DOHH2 (cell line): ENCODE measurements around the gene LRRTM2.

Experiments
- H3F3A ChIP-seq: fragments of 200-600 bp; sonication (generic), shearing (Covaris generic); 2 replicates; pipeline ENCODE4 v1.6.0; 2016; ENCODE audit warnings: antibody characterized with exemption, mild to moderate bottlenecking; ENCODE audit not compliant: control insufficient read depth, insufficient read depth
- H3K27ac ChIP-seq: fragments of 200-600 bp; sonication (generic); 2 replicates; pipeline ENCODE4 v1.5.1; 2014; ENCODE audit warnings: low read depth, mild to moderate bottlenecking, low read length, moderate library complexity
- H3K27me3 ChIP-seq: fragments of 200-600 bp; sonication (generic); 2 replicates; pipeline ENCODE4 v1.6.1; 2014; ENCODE audit warnings: mild to moderate bottlenecking, low read length, mixed read lengths; ENCODE audit not compliant: control insufficient read depth
- H3K36me3 ChIP-seq: fragments of 200-600 bp; sonication (generic); 2 replicates; pipeline ENCODE4 v1.6.1; 2014; ENCODE audit warnings: mild to moderate bottlenecking, low read length, moderate library complexity, mixed read lengths; ENCODE audit not compliant: control insufficient read depth
- H3K4me1 ChIP-seq: fragments of 200-600 bp; sonication (generic); 2 replicates; pipeline ENCODE4 v1.6.1; 2014; ENCODE audit warnings: mild to moderate bottlenecking, low read length, mixed read lengths; ENCODE audit not compliant: control insufficient read depth
- H3K4me2 ChIP-seq: fragments of 200-600 bp; sonication (generic); 2 replicates; pipeline ENCODE4 v1.6.0; 2014; ENCODE audit warnings: mild to moderate bottlenecking, low read length, moderate library complexity
- H3K4me3 ChIP-seq: fragments of 200-600 bp; sonication (generic); 2 replicates; pipeline ENCODE4 v1.5.1; 2014; ENCODE audit warnings: mild to moderate bottlenecking, low read length, mixed read lengths
- H3K79me2 ChIP-seq: fragments of 200-600 bp; sonication (generic); 2 replicates; pipeline ENCODE4 v1.6.1; 2014; ENCODE audit warnings: mild to moderate bottlenecking, low read length, mixed read lengths; ENCODE audit not compliant: control insufficient read depth
- H3K9me2 ChIP-seq: fragments of 200-600 bp; sonication (generic); replicated peaks from 2 replicates; pipeline ENCODE4 v1.6.1; 2014; ENCODE audit warnings: mild to moderate bottlenecking, low read length, mixed read lengths; ENCODE audit not compliant: control insufficient read depth
- H3K9me3 ChIP-seq: fragments of 200-600 bp; sonication (generic); 2 replicates; pipeline ENCODE4 v1.6.1; 2014; ENCODE audit warnings: antibody characterized with exemption, low read length, mixed read lengths; ENCODE audit not compliant: control insufficient read depth, insufficient read depth
- H4K20me1 ChIP-seq: fragments of 200-600 bp; sonication (generic); 2 replicates; pipeline ENCODE4 v1.6.0; 2014; ENCODE audit warnings: low read depth, mild to moderate bottlenecking, antibody characterized with exemption, low read length, moderate library complexity; ENCODE audit not compliant: control insufficient read depth, insufficient read depth
- CTCF ChIP-seq: fragments of 200-600 bp; sonication (generic); IDR thresholded peaks from one replicate; pipeline ENCODE4 v1.5.1; 2014; ENCODE audit warnings: antibody characterized with exemption, mild to moderate bottlenecking, low read depth, low read length; ENCODE audit not compliant: poor library complexity, severe bottlenecking
- EZH2phosphoT487 ChIP-seq: fragments of 200-600 bp; sonication (generic); IDR thresholded peaks from 2 replicates; pipeline ENCODE4 v1.6.1; 2017; ENCODE audit warnings: borderline replicate concordance, mild to moderate bottlenecking, antibody characterized with exemption, low read length, moderate library complexity, mixed read lengths

LRRTM2 gene

GRCh38 chr5:138878437-138879235, 3.5 kb upstream of the LRRTM2 start:
- Histone ChIP-seq H3K9me2 (no peaks in the 10 kb centered on the region), H3K27ac (no peak overlapping the region), H3K27me3 (no peaks in the 10 kb centered on the region), H3K4me2 (no peak overlapping the region), H3K36me3 (no peaks in the 10 kb centered on the region), H3K9me3 (no peaks in the 10 kb centered on the region), H3K4me1 (0 out of 2 replicates have a peak, but pooled peaks cover 3% of the 10 kb centered on the region), H3F3A (no peaks in the 10 kb centered on the region), H3K4me3 (no peak overlapping the region), H3K79me2 (no peaks in the 10 kb centered on the region), H4K20me1 (0 out of 2 replicates have a peak, but pooled peaks cover 6% of the 10 kb centered on the region)
- no peak for TF ChIP-seq EZH2phosphoT487
- no peak for TF ChIP-seq CTCF

GRCh38 chr5:138876811-138877210, 1.7 kb upstream of the LRRTM2 start:
- H3K4me3 ChIP-seq, result no peak overlapping the region
- no peaks in the 10 kb centered on the region for H3K9me2 ChIP-seq
- TF ChIP-seq CTCF (no peak), EZH2phosphoT487 (no peak)
- H3K79me2 ChIP-seq, result no peaks in the 10 kb centered on the region
- H3K27me3 ChIP-seq, result no peaks in the 10 kb centered on the region
- no peaks in the 10 kb centered on the region for H3F3A ChIP-seq
- H3K4me1 ChIP-seq, result no peaks in the 10 kb centered on the region
- no peaks in the 10 kb centered on the region for H3K9me3 ChIP-seq
- H3K4me2 ChIP-seq, result no peak overlapping the region
- H3K36me3 ChIP-seq, result no peaks in the 10 kb centered on the region
- 0 out of 2 replicates have a peak, but pooled peaks cover 6% of the 10 kb centered on the region for H4K20me1 ChIP-seq
- no peak overlapping the region for H3K27ac ChIP-seq

GRCh38 chr5:138875946-138876345, 811 bp upstream of the LRRTM2 start:
- no peaks in the 10 kb centered on the region for H3K79me2 ChIP-seq
- TF ChIP-seq EZH2phosphoT487, result no peak
- TF ChIP-seq CTCF, result no peak
- H3K9me3 ChIP-seq, result no peaks in the 10 kb centered on the region
- H3K4me3 ChIP-seq, result no peak overlapping the region
- H4K20me1 ChIP-seq, result 0 out of 2 replicates have a peak, but pooled peaks cover 6% of the 10 kb centered on the region
- no peaks in the 10 kb centered on the region for H3K36me3 ChIP-seq
- H3K4me2 ChIP-seq, result no peak overlapping the region
- H3K4me1 ChIP-seq, result no peaks in the 10 kb centered on the region
- H3F3A ChIP-seq, result no peaks in the 10 kb centered on the region
- no peaks in the 10 kb centered on the region for H3K9me2 ChIP-seq
- no peak overlapping the region for H3K27ac ChIP-seq
- peaks cover 2% of the 10 kb centered on the region; the same call in 1 of the 2 replicates for H3K27me3 ChIP-seq
